ENCODE results near the gene ZNF280B. TPM values are rescaled to one million over a fixed set of nuclear protein-coding genes. Genes with fewer than 3 reads are reported as not detected.

Gene ZNF280B
- total RNA-seq, 1 experiment from 2014 or later: 5.5 TPM

DNA sequence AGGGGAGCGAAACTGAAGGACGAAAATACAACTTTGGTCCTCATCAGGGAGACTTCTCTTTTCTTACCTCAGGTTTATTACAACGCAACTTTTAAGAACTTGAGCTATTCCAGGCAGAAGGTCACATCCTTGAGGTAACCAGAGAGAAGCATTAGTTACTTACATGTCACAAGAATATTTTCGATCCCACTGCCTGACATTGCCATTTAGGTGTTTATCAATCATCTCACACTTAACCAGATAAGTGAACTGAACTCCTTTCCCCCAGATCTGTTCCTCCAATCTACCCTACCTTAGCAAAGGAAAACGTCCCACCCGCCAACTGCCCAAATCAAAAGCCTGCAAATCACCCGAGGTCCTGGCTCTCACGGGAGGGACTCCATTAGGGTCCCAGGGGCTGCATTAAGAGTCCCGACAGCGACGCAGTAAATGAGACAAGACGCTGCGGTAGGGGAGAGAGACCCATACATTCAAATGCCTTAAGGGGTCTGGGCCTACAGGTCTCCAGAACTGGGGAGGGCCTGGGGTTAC lies 734 bp downstream of the ZNF280B start:
- Histone ChIP-seq H3K9ac (ENCODE audit: low read length) (peak overlapping the region; percentile 72), H3K9me3 (ENCODE audit: control insufficient read depth in 1 of 2, insufficient read depth in 1 of 2, low read depth in 1 of 2, low read length in 2 of 2) (peaks cover 0 to 5% of the 10 kb centered on the region in 2 experiments; a peak in 1 of 4 replicates), H3K79me2 (ENCODE audit: insufficient read depth, low read length) (peaks cover 13% of the 10 kb centered on the region; the same call in 1 of the 2 replicates), H3K27ac (ENCODE audit: low read depth, low read length) (peak overlapping the region; percentile 45; the same call in 1 of the 2 replicates), H3K4me1 (ENCODE audit: control insufficient read depth in 1 of 2, insufficient read depth in 2 of 2, low read length in 2 of 2) (peaks cover 0 to 14% of the 10 kb centered on the region in 2 experiments; a peak in 3 of 4 replicates), H3K27me3 (ENCODE audit: insufficient read depth, low read length) (no peaks in the 10 kb centered on the region), H3K9me2 (ENCODE audit: insufficient read depth) (no peaks in the 10 kb centered on the region), H4K20me1 (ENCODE audit: insufficient read depth) (no peaks in the 10 kb centered on the region), H3K36me3 (ENCODE audit: control insufficient read depth in 1 of 2, insufficient read depth in 2 of 2, low read length in 2 of 2) (peaks cover 0 to 29% of the 10 kb centered on the region in 2 experiments; a peak in 2 of 4 replicates), H2AFZ (ENCODE audit: low read depth, low read length, poor library complexity, severe bottlenecking) (no peak overlapping the region), H3K4me3 (replicated peaks in 1 of 2; ENCODE audit: low read depth in 1 of 2, low read length in 2 of 2) (peak overlapping the region; percentile 73 to 85), H3K4me2 (ENCODE audit: low read length) (peak overlapping the region; percentile 86)
- ATAC-seq: no peak
- intact Hi-C loops (cut with micrococcal nuclease): no loop called here
- ChIA-PET RAD21 (ENCODE audit: low non-redundant PET in 1 of 2, low total read pairs in 2 of 2, uncharacterized antibody in 2 of 2, unreplicated experiment in 2 of 2) (no interaction called here), POLR2A (no interaction called here), CTCF (interaction anchor here (1.4 to 1.5 kb wide), 2 partner anchors 11 to 12 kb away, joined by 6 to 7 read pairs; partner anchors contain the start of gene ZNF280A)
- TF ChIP-seq POLR2A (IDR thresholded peaks at IDR 0.05; ENCODE audit: borderline replicate concordance, extremely low read depth, insufficient read depth, insufficient read length) (no peak), EGR1 (IDR thresholded peaks at IDR 0.05; ENCODE audit: low read depth) (no peak), POLR2AphosphoS5 (IDR thresholded peaks at IDR 0.05; ENCODE audit: low read depth, low read length) (no peak), SP1 (IDR thresholded peaks at IDR 0.05; ENCODE audit: low read depth) (no peak)
- TF ChIP-seq, protein P1, sequence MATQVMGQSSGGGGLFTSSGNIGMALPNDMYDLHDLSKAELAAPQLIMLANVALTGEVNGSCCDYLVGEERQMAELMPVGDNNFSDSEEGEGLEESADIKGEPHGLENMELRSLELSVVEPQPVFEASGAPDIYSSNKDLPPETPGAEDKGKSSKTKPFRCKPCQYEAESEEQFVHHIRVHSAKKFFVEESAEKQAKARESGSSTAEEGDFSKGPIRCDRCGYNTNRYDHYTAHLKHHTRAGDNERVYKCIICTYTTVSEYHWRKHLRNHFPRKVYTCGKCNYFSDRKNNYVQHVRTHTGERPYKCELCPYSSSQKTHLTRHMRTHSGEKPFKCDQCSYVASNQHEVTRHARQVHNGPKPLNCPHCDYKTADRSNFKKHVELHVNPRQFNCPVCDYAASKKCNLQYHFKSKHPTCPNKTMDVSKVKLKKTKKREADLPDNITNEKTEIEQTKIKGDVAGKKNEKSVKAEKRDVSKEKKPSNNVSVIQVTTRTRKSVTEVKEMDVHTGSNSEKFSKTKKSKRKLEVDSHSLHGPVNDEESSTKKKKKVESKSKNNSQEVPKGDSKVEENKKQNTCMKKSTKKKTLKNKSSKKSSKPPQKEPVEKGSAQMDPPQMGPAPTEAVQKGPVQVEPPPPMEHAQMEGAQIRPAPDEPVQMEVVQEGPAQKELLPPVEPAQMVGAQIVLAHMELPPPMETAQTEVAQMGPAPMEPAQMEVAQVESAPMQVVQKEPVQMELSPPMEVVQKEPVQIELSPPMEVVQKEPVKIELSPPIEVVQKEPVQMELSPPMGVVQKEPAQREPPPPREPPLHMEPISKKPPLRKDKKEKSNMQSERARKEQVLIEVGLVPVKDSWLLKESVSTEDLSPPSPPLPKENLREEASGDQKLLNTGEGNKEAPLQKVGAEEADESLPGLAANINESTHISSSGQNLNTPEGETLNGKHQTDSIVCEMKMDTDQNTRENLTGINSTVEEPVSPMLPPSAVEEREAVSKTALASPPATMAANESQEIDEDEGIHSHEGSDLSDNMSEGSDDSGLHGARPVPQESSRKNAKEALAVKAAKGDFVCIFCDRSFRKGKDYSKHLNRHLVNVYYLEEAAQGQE (IDR thresholded peaks at IDR 0.05; ENCODE audit: low read depth): no peak
- no peak for DNase-seq (ENCODE audit: low read depth, low spot score)
- BruUV-seq (replicated peaks): no TSS peak

Measured in HCT116 (cell line).